ENCODE results near the gene RBM4B.

GRCh38 chr11:66691311-66691980 is 13.8 kb upstream of the RBM4B start:
- TF ChIP-seq POLR2A (IDR thresholded peaks at IDR 0.05): no peak
- TF ChIP-seq, protein P1, sequence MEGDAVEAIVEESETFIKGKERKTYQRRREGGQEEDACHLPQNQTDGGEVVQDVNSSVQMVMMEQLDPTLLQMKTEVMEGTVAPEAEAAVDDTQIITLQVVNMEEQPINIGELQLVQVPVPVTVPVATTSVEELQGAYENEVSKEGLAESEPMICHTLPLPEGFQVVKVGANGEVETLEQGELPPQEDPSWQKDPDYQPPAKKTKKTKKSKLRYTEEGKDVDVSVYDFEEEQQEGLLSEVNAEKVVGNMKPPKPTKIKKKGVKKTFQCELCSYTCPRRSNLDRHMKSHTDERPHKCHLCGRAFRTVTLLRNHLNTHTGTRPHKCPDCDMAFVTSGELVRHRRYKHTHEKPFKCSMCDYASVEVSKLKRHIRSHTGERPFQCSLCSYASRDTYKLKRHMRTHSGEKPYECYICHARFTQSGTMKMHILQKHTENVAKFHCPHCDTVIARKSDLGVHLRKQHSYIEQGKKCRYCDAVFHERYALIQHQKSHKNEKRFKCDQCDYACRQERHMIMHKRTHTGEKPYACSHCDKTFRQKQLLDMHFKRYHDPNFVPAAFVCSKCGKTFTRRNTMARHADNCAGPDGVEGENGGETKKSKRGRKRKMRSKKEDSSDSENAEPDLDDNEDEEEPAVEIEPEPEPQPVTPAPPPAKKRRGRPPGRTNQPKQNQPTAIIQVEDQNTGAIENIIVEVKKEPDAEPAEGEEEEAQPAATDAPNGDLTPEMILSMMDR (IDR thresholded peaks at IDR 0.05): no peak
